ENCODE measurements around the gene PIP4K2B. TPM values are rescaled to one million over a fixed set of nuclear protein-coding genes. Genes with fewer than 3 reads are reported as not detected.

Gene PIP4K2B
- total RNA-seq, result 10 to 100 TPM; 66.1 to 99.8 TPM
- 100 to 1,000 TPM; 174 to 198 TPM for polyA plus RNA-seq (ENCODE audit: insufficient read length in 2 of 2)
- long read RNA-seq, donor 1, full-length matches to known transcripts, result 17 of 26 reads
- long read RNA-seq, donor 1, partial matches to known transcripts, result 9 of 26 reads
- long read RNA-seq, donor 1, other reads (novel, unspliced or antisense), result 0 of 26 reads
- long read RNA-seq, donor 2, full-length matches to known transcripts, result 9 of 16 reads
- long read RNA-seq, donor 2, partial matches to known transcripts, result 7 of 16 reads
- long read RNA-seq, donor 2, other reads (novel, unspliced or antisense), result 0 of 16 reads
- long read RNA-seq, donor 3, full-length matches to known transcripts, result 9 of 15 reads
- long read RNA-seq, donor 3, partial matches to known transcripts, result 6 of 15 reads
- long read RNA-seq, donor 3, other reads (novel, unspliced or antisense), result 0 of 15 reads
- long read RNA-seq, donor 4, full-length matches to known transcripts, result 3 of 10 reads
- long read RNA-seq, donor 4, partial matches to known transcripts, result 7 of 10 reads
- long read RNA-seq, donor 4, other reads (novel, unspliced or antisense), result 0 of 10 reads

DNA sequence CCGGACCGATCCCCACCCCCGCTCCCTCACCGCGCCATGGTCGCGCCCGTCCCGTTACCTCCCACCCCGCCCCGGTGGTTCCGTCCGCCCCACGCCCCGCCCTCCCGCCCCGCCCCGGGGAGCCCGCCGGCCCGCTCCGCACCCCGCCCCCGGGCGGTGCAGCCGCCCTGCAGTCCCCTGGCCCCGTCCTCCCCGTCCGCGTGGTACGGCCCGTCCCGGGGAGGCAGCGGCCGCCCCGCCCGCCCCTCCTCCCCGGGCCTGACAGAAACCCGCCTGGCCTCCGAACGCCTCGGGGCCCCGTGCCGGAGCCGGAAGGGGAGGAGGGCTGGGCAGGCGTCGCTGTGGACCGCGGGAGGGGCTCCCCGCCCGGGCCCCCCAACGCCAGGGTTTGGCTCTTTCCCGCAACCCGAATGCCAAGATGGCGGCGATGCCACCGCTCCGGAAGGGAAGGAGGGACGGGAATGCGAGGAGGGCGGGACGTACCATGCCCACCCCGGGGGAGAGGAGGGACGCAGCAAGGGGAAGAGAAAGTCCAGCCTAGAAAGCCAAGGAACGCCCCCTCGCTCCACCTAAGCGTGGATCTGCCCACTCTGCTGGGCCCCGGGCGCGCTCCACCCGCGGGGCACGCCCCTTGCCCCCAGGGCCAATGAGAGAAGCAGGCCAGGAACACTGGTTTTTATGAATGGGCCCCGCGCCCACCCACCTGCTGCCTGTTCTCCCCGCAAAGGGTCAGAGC is at the start of gene PIP4K2B:
TSS of gene PIP4K2B (minus strand) at position 56 of the 736 bp plus-strand sequence. CDS start 132 bp downstream, outside the sequence.
- H3K27me3 ChIP-seq (ENCODE audit: control insufficient read depth, insufficient read depth, low read length), result no peaks in the 10 kb centered on the region
- H3K27ac ChIP-seq (ENCODE audit: low read depth, low read length), result peak within 1 kb of the TSS; percentile 93
- H3K4me3 ChIP-seq (ENCODE audit: low read depth, low read length), result peak within 1 kb of the TSS; percentile 71
- H3K9me3 ChIP-seq (ENCODE audit: control insufficient read depth, insufficient read depth, low read length), result no peaks in the 10 kb centered on the region
- WGBS (ENCODE audit: insufficient coverage), result 0% methylated on average over 60 of the region's 76 CpGs
- peaks cover 14% of the 10 kb centered on the region for H3K4me1 ChIP-seq (ENCODE audit: control insufficient read depth, insufficient read depth, low read length)
- peak; percentile 82 to 99 (median 94) for DNase-seq (ENCODE audit: low read depth in 4 of 6, low spot score in 6 of 6)
- peaks cover 34% of the 10 kb centered on the region for H3K36me3 ChIP-seq (ENCODE audit: control insufficient read depth, insufficient read depth, low read length)

DNA sequence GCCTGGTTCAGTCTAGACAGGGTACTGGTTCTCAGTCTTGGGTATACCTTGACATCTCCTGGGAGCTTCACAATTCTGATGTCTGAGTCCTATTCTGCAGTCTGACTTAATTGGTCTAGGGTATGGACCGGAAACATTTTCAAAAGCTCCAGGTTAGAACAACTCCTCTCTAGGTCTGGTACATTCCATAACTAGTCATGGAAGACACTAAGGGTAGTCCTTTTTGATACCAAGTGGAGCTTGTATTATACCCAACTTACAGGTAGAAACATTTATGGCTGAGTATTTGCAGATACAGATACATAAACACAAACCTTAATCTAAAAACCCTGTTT is 49.2 kb upstream of the PIP4K2B start:
- no peak overlapping the region for H3K4me3 ChIP-seq (ENCODE audit: low read depth, low read length)
- H3K27me3 ChIP-seq (ENCODE audit: control insufficient read depth, insufficient read depth, low read length), result no peaks in the 10 kb centered on the region
- WGBS (ENCODE audit: insufficient coverage), result no CpG with 5 or more reads among the region's 1 CpG
- H3K27ac ChIP-seq (ENCODE audit: low read depth, low read length), result no peak overlapping the region
- H3K36me3 ChIP-seq (ENCODE audit: control insufficient read depth, insufficient read depth, low read length), result peaks cover 35% of the 10 kb centered on the region
- H3K9me3 ChIP-seq (ENCODE audit: control insufficient read depth, insufficient read depth, low read length), result no peaks in the 10 kb centered on the region
- no peak for DNase-seq (ENCODE audit: low read depth in 4 of 6, low spot score in 6 of 6)
- H3K4me1 ChIP-seq (ENCODE audit: control insufficient read depth, insufficient read depth, low read length), result peaks cover 11% of the 10 kb centered on the region

DNA sequence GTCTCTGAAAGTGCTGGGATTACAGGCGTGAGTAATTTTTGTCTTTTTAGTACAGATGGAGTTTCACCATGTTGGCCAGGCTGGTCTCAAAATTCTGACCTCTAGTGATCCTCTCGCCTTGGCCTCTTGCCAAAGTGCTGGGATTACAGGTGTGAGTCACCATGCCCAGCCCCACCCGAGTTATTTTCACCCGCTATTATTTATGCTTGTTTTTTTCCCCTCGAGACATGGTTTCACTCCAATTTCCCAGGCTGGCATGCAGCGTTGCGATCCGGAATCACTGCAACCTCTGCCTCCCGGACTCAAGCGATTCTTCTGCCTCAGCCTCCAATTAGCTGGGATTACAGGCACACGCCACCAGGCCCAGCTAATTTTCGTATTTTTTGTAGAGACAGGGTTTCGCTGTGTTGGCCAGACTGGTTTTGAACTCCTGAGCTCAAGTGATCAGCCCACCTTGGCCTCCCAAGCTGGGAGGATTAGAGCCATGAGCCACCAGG is 45.0 kb upstream of the PIP4K2B start:
- peaks cover 5% of the 10 kb centered on the region for H3K4me1 ChIP-seq (ENCODE audit: control insufficient read depth, insufficient read depth, low read length)
- no peaks in the 10 kb centered on the region for H3K27me3 ChIP-seq (ENCODE audit: control insufficient read depth, insufficient read depth, low read length)
- H3K27ac ChIP-seq (ENCODE audit: low read depth, low read length), result no peak overlapping the region
- H3K9me3 ChIP-seq (ENCODE audit: control insufficient read depth, insufficient read depth, low read length), result no peaks in the 10 kb centered on the region
- no peak for DNase-seq (ENCODE audit: low read depth in 4 of 6, low spot score in 6 of 6)
- 91% methylated on average over 11 of the region's 13 CpGs for WGBS (ENCODE audit: insufficient coverage)
- peaks cover 22% of the 10 kb centered on the region for H3K36me3 ChIP-seq (ENCODE audit: control insufficient read depth, insufficient read depth, low read length)
- H3K4me3 ChIP-seq (ENCODE audit: low read depth, low read length), result no peak overlapping the region

DNA sequence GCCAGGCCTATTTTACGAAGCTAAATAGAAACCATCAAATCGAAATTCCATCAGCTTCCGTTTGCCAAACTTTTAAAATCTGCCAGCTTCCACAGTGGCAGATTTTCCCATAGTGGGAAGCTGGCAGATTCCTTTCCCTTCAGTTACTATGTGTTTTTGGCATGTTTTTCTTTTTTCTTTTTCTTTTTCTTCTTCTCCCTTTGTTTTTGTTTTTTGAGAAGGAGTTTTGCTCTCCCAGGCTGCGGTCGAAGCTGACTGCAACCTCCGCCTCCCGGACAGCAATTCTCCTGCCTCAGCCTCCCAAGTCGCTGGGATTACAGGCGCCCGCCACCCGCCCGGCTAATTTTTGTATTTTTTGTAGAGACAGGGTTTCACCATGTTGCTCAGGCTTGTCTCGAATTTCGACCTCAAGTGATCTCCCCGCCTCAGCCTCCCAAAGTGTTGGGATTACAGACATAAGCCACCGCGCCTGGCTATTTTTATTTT is 26.4 kb upstream of the PIP4K2B start:
- Histone ChIP-seq H3K4me3 (ENCODE audit: low read depth, low read length) (peak overlapping the region; percentile 93), H3K27ac (ENCODE audit: low read depth, low read length) (peak overlapping the region; percentile 99), H3K27me3 (ENCODE audit: control insufficient read depth, insufficient read depth, low read length) (no peaks in the 10 kb centered on the region), H3K9me3 (ENCODE audit: control insufficient read depth, insufficient read depth, low read length) (no peaks in the 10 kb centered on the region), H3K4me1 (ENCODE audit: control insufficient read depth, insufficient read depth, low read length) (peaks cover 15% of the 10 kb centered on the region), H3K36me3 (ENCODE audit: control insufficient read depth, insufficient read depth, low read length) (peaks cover 14% of the 10 kb centered on the region)
- WGBS (ENCODE audit: insufficient coverage), result 74% methylated on average over 4 of the region's 17 CpGs
- no peak for DNase-seq (ENCODE audit: low read depth in 4 of 6, low spot score in 6 of 6)

DNA sequence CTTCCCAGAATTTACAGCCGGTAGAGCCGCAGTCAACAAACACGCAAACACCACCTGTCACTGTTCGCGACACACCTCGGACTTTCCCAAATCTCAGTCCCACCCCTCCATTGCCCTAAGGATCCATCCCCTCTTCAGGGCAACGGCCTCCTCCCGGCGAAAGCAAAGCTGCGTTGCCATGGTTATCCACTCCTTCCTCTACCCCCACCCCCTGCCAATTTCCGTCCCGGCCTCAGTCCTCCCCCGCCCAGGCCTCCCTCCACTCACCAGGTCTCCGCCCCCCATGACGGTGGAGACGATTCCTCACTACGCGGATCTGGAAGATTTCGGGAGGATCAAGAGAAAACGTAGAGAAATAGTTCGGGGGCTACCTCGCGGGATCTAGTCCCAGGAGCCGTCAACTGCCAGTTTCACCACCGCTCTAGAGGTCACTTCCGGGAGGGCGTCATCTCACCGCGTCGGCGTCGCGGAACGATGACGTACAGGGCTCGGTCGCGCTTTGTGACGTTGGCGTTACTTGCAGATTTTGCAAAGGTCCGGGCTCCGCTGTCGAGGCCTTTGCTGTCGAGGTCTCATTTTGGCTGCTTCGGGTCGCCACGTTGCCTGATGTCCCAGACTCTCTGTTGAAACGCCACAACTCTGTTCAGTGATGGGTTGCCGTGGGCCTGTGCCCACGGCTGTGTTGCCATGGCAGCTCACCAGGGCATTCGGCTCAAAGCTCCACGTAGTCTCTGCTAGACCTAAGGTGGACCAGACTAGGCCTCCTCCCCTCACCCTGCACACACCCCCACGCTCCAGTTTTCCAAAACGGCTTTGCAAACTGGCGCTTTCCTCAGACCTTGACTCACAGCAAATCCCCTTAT is 25.8 kb upstream of the PIP4K2B start, which contains the start of gene CWC25:
TSS of gene CWC25 (minus strand) at position 423 of the 863 bp plus-strand sequence. CDS start at position 285, 138 bp downstream.
- Histone ChIP-seq H3K27ac (ENCODE audit: low read depth, low read length) (peak within 1 kb of the TSS; percentile 99), H3K9me3 (ENCODE audit: control insufficient read depth, insufficient read depth, low read length) (no peaks in the 10 kb centered on the region), H3K36me3 (ENCODE audit: control insufficient read depth, insufficient read depth, low read length) (peaks cover 21% of the 10 kb centered on the region), H3K4me3 (ENCODE audit: low read depth, low read length) (peak within 1 kb of the TSS; percentile 93), H3K4me1 (ENCODE audit: control insufficient read depth, insufficient read depth, low read length) (peaks cover 15% of the 10 kb centered on the region), H3K27me3 (ENCODE audit: control insufficient read depth, insufficient read depth, low read length) (no peaks in the 10 kb centered on the region)
- DNase-seq (ENCODE audit: low read depth in 4 of 6, low spot score in 6 of 6), result peak; percentile 91 to 100 (median 97)
- WGBS (ENCODE audit: insufficient coverage), result under 1% methylated on average over 51 of the region's 55 CpGs

DNA sequence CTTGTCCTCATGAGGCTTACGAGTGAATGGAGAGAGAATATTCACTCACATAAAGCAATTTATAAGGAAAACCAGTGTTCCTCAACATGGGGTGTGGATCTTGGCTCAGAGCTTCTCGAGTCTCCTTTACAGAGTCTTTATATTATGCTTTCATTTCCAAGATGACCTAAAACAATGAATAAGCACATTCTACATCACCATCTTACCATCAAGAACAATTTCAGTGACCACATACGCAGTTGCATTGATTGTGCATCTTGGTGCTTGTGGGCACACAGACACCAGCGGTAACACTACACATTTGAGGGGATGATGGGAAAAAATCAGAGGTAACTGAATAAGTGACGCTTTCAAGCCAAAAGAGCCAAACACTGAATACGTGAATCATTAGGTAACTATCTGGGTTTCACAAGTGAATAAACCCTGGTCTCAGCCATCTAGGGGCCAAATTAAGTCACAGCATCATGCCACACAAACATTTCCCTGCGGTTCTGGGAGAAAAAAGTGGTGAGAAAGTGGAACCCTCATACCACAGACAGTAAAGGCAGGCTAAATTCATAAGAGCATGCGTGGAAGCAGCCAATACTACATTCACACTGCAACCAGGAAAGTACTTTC is 16.3 kb upstream of the PIP4K2B start:
- H3K4me3 ChIP-seq (ENCODE audit: low read depth, low read length), result no peak overlapping the region
- H3K9me3 ChIP-seq (ENCODE audit: control insufficient read depth, insufficient read depth, low read length), result no peaks in the 10 kb centered on the region
- no peaks in the 10 kb centered on the region for H3K4me1 ChIP-seq (ENCODE audit: control insufficient read depth, insufficient read depth, low read length)
- peaks cover 72% of the 10 kb centered on the region for H3K36me3 ChIP-seq (ENCODE audit: control insufficient read depth, insufficient read depth, low read length)
- 100% methylated on average over 2 of the region's 8 CpGs for WGBS (ENCODE audit: insufficient coverage)
- no peaks in the 10 kb centered on the region for H3K27me3 ChIP-seq (ENCODE audit: control insufficient read depth, insufficient read depth, low read length)
- no peak overlapping the region for H3K27ac ChIP-seq (ENCODE audit: low read depth, low read length)
- no peak for DNase-seq (ENCODE audit: low read depth in 4 of 6, low spot score in 6 of 6)

DNA sequence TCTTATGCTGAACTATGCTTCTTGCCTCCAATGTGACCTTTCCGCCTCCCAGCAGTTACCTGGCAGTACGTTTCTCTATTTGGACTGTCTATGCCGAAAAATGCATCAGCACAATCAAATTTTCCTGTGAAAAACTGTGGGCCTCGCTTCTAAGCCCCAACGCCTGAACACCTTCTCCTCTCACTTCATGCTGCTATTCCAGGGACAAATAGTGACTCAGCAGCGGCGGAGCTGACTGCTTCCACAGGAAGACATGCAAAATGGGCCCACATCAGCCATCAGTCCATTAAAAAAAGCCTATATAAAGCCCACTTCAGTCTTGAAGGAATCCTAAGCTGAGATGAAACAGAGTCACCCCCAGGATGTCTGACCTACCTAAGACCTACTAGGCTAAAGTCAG is 10.5 kb upstream of the PIP4K2B start:
- no peaks in the 10 kb centered on the region for H3K4me1 ChIP-seq (ENCODE audit: control insufficient read depth, insufficient read depth, low read length)
- H3K27me3 ChIP-seq (ENCODE audit: control insufficient read depth, insufficient read depth, low read length), result no peaks in the 10 kb centered on the region
- peaks cover 80% of the 10 kb centered on the region for H3K36me3 ChIP-seq (ENCODE audit: control insufficient read depth, insufficient read depth, low read length)
- no peak overlapping the region for H3K27ac ChIP-seq (ENCODE audit: low read depth, low read length)
- no peak overlapping the region for H3K4me3 ChIP-seq (ENCODE audit: low read depth, low read length)
- WGBS (ENCODE audit: insufficient coverage), result 98% methylated on average over 7 of the region's 7 CpGs
- no peaks in the 10 kb centered on the region for H3K9me3 ChIP-seq (ENCODE audit: control insufficient read depth, insufficient read depth, low read length)
- no peak for DNase-seq (ENCODE audit: low read depth in 4 of 6, low spot score in 6 of 6)

DNA sequence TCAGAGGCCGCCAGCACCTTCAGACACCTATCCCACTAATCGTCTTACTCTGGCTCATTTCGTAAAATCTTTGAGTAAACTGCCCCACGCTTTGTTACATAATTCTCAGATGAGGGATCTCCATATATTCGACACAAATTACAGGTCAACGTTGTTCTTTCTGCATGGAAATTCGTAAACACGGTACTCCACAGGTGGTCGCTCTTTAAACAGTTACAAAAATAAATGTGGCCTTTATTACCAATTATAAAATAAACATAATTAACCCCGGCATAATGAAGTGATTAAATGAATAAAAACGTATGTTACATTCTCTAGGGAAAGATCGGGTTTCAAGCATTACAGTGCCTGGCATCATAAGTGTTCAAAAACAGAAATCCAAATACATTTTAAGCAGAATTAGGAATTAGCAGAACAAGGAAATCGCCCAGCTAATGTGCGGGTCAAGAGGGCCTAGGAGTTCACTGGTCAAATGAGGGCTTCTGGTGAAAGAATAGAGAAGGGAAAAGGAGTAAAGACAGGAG is 943 bp upstream of the PIP4K2B start:
- peaks cover 35% of the 10 kb centered on the region for H3K36me3 ChIP-seq (ENCODE audit: control insufficient read depth, insufficient read depth, low read length)
- WGBS (ENCODE audit: insufficient coverage), result 18% methylated on average over 6 of the region's 14 CpGs
- no peaks in the 10 kb centered on the region for H3K27me3 ChIP-seq (ENCODE audit: control insufficient read depth, insufficient read depth, low read length)
- H3K4me3 ChIP-seq (ENCODE audit: low read depth, low read length), result peak overlapping the region; percentile 55
- no peak for DNase-seq (ENCODE audit: low read depth in 4 of 6, low spot score in 6 of 6)
- H3K27ac ChIP-seq (ENCODE audit: low read depth, low read length), result peak overlapping the region; percentile 93
- H3K9me3 ChIP-seq (ENCODE audit: control insufficient read depth, insufficient read depth, low read length), result no peaks in the 10 kb centered on the region
- H3K4me1 ChIP-seq (ENCODE audit: control insufficient read depth, insufficient read depth, low read length), result peaks cover 14% of the 10 kb centered on the region

All from spinal cord (tissue), 10 donors.